A673 (cell line): Measurements from ENCODE around the gene FAM151B.
"Not testable (repeated sequence)": the region's sequence is repeated elsewhere in the genome, so short reads cannot be mapped to it uniquely, and the experiment has no call there.

Experiments
- EZH2 ChIP-seq: fragments of 200-600 bp; sonication (generic); IDR thresholded peaks from 2 replicates; pipeline ENCODE4 v1.6.1; 2017; ENCODE audit warnings: borderline replicate concordance, low read depth, mild to moderate bottlenecking, mixed read lengths, antibody characterized with exemption, low read length; ENCODE audit not compliant: poor library complexity, severe bottlenecking
- TF ChIP-seq, protein P1 (sequence below): fragments of 300-800, 200-600 bp; sonication (generic); conservative IDR thresholded peaks from 2 replicates; pipeline ENCODE4 v1.5.1; 2017; ENCODE audit warnings: low read depth, mild to moderate bottlenecking, antibody characterized with exemption, low read length, moderate library complexity, mixed read lengths

- TF ChIP-seq, protein P1, sequence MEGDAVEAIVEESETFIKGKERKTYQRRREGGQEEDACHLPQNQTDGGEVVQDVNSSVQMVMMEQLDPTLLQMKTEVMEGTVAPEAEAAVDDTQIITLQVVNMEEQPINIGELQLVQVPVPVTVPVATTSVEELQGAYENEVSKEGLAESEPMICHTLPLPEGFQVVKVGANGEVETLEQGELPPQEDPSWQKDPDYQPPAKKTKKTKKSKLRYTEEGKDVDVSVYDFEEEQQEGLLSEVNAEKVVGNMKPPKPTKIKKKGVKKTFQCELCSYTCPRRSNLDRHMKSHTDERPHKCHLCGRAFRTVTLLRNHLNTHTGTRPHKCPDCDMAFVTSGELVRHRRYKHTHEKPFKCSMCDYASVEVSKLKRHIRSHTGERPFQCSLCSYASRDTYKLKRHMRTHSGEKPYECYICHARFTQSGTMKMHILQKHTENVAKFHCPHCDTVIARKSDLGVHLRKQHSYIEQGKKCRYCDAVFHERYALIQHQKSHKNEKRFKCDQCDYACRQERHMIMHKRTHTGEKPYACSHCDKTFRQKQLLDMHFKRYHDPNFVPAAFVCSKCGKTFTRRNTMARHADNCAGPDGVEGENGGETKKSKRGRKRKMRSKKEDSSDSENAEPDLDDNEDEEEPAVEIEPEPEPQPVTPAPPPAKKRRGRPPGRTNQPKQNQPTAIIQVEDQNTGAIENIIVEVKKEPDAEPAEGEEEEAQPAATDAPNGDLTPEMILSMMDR, result not testable (repeated sequence)
- TF ChIP-seq EZH2, result not testable (repeated sequence)
Observed at GRCh38 chr5:80493443-80493842, 5.5 kb downstream of the FAM151B start.
